T-cell (primary cell): ENCODE data around the gene RFC2. TPM values are rescaled to one million over a fixed set of nuclear protein-coding genes. Genes with fewer than 3 reads are reported as not detected.

ENCODE experiments used
- ATAC-seq, 4 experiments: fragments of 200-7000 bp in 3 of 4; fragments of 150-1000 bp in 1 of 4; cut with Tn5 transposase; replicated peaks in 1 of 4; 1 replicate in 3 of 4; 2 replicates in 1 of 4; pipeline ENCODE4 v1.10.0; 2021; ENCODE audit warnings: moderate library complexity in 3 of 4, mild to moderate bottlenecking in 2 of 4, moderate number of reproducible peaks in 1 of 4
- CTCF ChIA-PET, 2 donors: fragments of 300-600 bp; sonication (Branson Sonifier 250); formaldehyde crosslinking; loops; one replicate each; lab custom pipeline; 2022; ENCODE audit warnings: antibody characterized with exemption in 2 of 2; lab: Charles Lee
- POLR2A ChIA-PET, 2 donors: fragments of 300-600 bp; sonication (Branson Sonifier 250); formaldehyde crosslinking; loops; one replicate each; lab custom pipeline; 2022; ENCODE audit warnings: antibody characterized with exemption in 2 of 2; lab: Charles Lee
- DNase-seq, 35 experiments: peaks; one replicate each; pipeline versions ENCODE4 v3.0.0 to v3.0.0-alpha.2; 2013 to 2023
- H3K27ac ChIP-seq: one replicate; pipeline ENCODE4 v1.5.1; 2013; ENCODE audit warnings: low read length
- H3K27me3 ChIP-seq, 2 experiments: replicated peaks in 1 of 2; 1 replicate in 1 of 2; 2 replicates in 1 of 2; pipeline versions ENCODE4 v1.6.1 to v1.7.0; 2013; ENCODE audit warnings: low read length in 1 of 2, mixed read lengths in 1 of 2; ENCODE audit not compliant: control insufficient read depth in 2 of 2, insufficient read depth in 2 of 2; ENCODE audit errors: extremely low read depth in 1 of 2
- H3K36me3 ChIP-seq, 2 donors: 1 replicate in 1 of 2; 2 replicates in 1 of 2; pipeline versions ENCODE4 v1.6.1 to v1.7.0; 2013; ENCODE audit warnings: low read length in 1 of 2; ENCODE audit not compliant: control insufficient read depth in 2 of 2, insufficient read depth in 1 of 2; ENCODE audit errors: extremely low read depth in 1 of 2
- H3K4me1 ChIP-seq, 2 experiments: 1 replicate in 1 of 2; 2 replicates in 1 of 2; pipeline versions ENCODE4 v1.6.1 to v1.7.0; 2013; ENCODE audit warnings: low read length in 2 of 2, mixed read lengths in 1 of 2; ENCODE audit not compliant: insufficient read depth in 2 of 2, control insufficient read depth in 1 of 2; ENCODE audit errors: extremely low read depth in 1 of 2
- H3K4me3 ChIP-seq, 2 donors: 1 replicate in 1 of 2; 2 replicates in 1 of 2; pipeline versions ENCODE4 v1.5.1 to v1.7.0; 2013; ENCODE audit warnings: mild to moderate bottlenecking in 2 of 2, low read length in 1 of 2, moderate library complexity in 1 of 2; ENCODE audit not compliant: control insufficient read depth in 1 of 2; ENCODE audit errors: extremely low read depth in 1 of 2
- H3K9me3 ChIP-seq: 2 replicates; pipeline ENCODE4 v1.7.0; 2013
- H3K27ac Mint-ChIP-seq, 2 donors: one replicate each; pipeline ENCODE4 v1.8.0; 2020 to 2021; ENCODE audit warnings: mild to moderate bottlenecking in 2 of 2, mixed read lengths in 2 of 2
- H3K27me3 Mint-ChIP-seq, 2 donors: one replicate each; pipeline ENCODE4 v1.8.0; 2021 to 2022; ENCODE audit warnings: mixed read lengths in 2 of 2
- H3K36me3 Mint-ChIP-seq: one replicate; pipeline ENCODE4 v1.8.0; 2021; ENCODE audit warnings: mixed read lengths
- H3K4me1 Mint-ChIP-seq, 3 donors: one replicate each; pipeline ENCODE4 v1.8.0; 2020 to 2022; ENCODE audit warnings: mixed read lengths in 3 of 3, mild to moderate bottlenecking in 1 of 3
- H3K4me3 Mint-ChIP-seq, 3 donors: one replicate each; pipeline ENCODE4 v1.8.0; 2020 to 2022; ENCODE audit warnings: mild to moderate bottlenecking in 3 of 3, mixed read lengths in 3 of 3, moderate library complexity in 3 of 3
- H3K9me3 Mint-ChIP-seq, 3 donors: one replicate each; pipeline ENCODE4 v1.8.0; 2020 to 2022; ENCODE audit warnings: mixed read lengths in 3 of 3
- WGBS: methylation state at CpG from one replicate; pipeline ENCODE4 v1.1.5; 2013; ENCODE audit warnings: missing lambda C conversion rate; ENCODE audit not compliant: insufficient coverage; 5-methylcytosine and 5-hydroxymethylcytosine counted together
- total RNA-seq, 35 experiments: library from RNA in 6 of 35; stranded (reverse) in 6 of 35; fragments of 120-200 nt in 1 of 35; gene quantifications; one replicate each; pipeline versions ENCODE4 v1.2.1 to v1.2.4 and lab custom pipeline; 2013 to 2026

Gene RFC2
- total RNA-seq, 5 donors from 2014 or later (not counting 1 experiment from before 2014, with no cell fraction given), result 13.3 to 17.6 (median 14.8) TPM

DNA sequence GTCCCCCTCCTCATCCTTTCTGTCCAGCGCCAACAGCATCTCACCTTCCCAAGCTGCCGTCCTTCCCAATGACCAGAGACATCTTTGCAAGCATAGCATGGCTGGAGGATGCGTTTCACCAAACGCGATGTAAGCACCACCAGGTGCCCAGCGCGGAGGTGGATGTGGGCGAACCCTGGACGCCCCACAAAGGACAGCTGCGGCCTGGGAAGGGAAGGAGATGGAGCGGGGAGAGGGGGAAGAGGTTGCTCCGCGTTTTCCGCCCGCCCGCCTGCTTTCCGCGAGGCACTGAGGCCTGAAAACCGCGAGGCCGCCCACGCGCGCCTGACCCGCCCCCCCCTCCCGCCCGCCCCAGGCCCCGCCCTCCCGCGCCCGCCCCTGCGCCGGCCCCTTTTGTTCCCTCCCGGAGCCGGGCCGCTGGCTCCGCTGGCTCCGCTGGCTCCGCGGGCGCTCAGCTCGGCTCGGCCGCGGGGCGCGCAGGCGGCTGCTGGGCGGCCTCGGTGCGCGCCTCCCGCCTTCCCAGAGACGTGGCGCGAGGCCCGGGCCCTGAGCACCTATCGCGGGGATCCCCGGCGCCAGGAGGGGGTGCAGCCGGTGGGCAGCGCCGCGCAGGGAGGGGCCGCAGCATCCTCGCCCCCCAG lies 34.9 kb upstream of the RFC2 start, which contains the start of gene CLIP2:
TSS of gene CLIP2 (plus strand) at position 390 of the 641 bp plus-strand sequence. CDS start 28,140 bp downstream, outside the sequence.
- peak; percentile 88 to 91 (median 90) for ATAC-seq
- ChIA-PET CTCF (interaction anchor here (0.6 to 0.7 kb wide), 2 partner anchors 113 to 1748 kb away, joined by 3 to 5 read pairs; no protein-coding TSS in a partner anchor), POLR2A (interaction anchor here in 1 of 2 donors (0.5 kb wide), 1 partner anchor 102 kb away, joined by 6 read pairs; no protein-coding TSS in a partner anchor)
- Histone ChIP-seq H3K36me3 (no peaks in the 10 kb centered on the region), H3K4me1 (peaks cover 7 to 26% of the 10 kb centered on the region in 2 experiments), H3K27me3 (peaks cover 0 to 52% of the 10 kb centered on the region in 2 experiments), H3K27ac (no peak within 1 kb of the TSS), H3K9me3 (no peaks in the 10 kb centered on the region), H3K4me3 (peak within 1 kb of the TSS; percentile 57 to 74)
- WGBS, result 0% methylated on average over 47 of the region's 67 CpGs
- Mint-ChIP-seq H3K27me3 (peaks cover 3 to 4% of the 10 kb centered on the region in 2 donors), H3K4me3 (peak within 1 kb of the TSS; percentile 79 to 85 (median 83)), H3K36me3 (no peaks in the 10 kb centered on the region), H3K27ac (peak within 1 kb of the TSS; percentile 24 to 61), H3K9me3 (no peaks in the 10 kb centered on the region), H3K4me1 (peaks cover 17 to 26% (median 20%) of the 10 kb centered on the region in 3 donors)
- DNase-seq, result peak; percentile 52 to 84 (median 69)

DNA sequence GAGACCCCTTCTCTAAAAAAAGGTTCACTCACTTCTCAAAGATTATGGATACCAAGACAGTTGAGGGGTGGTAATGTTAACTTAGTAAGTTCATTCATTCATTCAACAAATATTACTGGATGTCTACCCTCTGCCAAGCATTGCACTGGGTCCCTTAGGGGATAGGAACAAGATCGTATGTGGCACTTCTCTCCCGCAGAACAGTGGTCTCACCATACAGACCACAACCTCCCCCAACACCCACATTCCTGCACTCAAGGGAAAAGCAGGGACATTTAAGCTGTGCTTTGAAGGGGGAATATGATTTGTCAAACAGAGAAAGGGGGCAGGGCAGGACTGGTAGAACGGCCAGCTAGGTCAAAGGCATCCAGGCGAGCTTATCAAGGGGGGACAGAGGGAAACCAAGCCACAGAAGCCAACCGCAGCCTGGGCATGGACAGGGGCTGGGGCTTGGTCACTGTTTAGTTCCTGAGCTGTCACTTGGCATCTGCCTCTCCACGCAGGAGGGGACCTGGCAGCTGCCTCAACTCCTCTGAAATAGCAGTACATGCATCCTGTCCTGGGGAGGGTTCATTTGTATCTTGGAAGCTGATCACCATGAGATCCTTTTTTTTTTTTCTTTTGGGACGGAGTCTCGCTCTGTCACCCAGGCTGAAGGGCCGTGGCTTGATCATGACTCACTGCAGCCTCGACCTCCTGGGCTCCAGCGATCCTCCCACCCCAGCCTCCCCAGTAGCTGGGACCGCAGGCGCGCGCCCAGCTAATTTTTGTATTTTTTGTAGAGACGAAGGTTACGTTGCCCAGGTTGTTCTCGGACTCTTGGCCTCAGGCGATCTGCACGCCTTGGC lies 34.1 kb upstream of the RFC2 start:
- DNase-seq, result peak in 1 of 35 experiments; percentile 10
- Histone ChIP-seq H3K9me3 (no peaks in the 10 kb centered on the region), H3K27me3 (peaks cover 0 to 56% of the 10 kb centered on the region in 2 experiments), H3K27ac (no peak overlapping the region), H3K36me3 (no peaks in the 10 kb centered on the region), H3K4me1 (peaks cover 7 to 26% of the 10 kb centered on the region in 2 experiments), H3K4me3 (peak overlapping the region; percentile 57 to 64)
- Mint-ChIP-seq H3K4me3 (peak overlapping the region; percentile 79 to 85 (median 83)), H3K9me3 (no peaks in the 10 kb centered on the region), H3K27me3 (peaks cover under 1 to 11% of the 10 kb centered on the region in 2 donors), H3K4me1 (peaks cover 17 to 23% (median 20%) of the 10 kb centered on the region in 3 donors), H3K27ac (peak overlapping the region in 1 of 2 donors; percentile 24), H3K36me3 (no peaks in the 10 kb centered on the region)
- ATAC-seq, result no peak
- ChIA-PET CTCF (interaction anchor here in 1 of 2 donors (0.7 kb wide), 1 partner anchor 1749 kb away, joined by 5 read pairs; no protein-coding TSS in a partner anchor), POLR2A (no interaction called here)
- 47% methylated on average over 13 of the region's 20 CpGs for WGBS

DNA sequence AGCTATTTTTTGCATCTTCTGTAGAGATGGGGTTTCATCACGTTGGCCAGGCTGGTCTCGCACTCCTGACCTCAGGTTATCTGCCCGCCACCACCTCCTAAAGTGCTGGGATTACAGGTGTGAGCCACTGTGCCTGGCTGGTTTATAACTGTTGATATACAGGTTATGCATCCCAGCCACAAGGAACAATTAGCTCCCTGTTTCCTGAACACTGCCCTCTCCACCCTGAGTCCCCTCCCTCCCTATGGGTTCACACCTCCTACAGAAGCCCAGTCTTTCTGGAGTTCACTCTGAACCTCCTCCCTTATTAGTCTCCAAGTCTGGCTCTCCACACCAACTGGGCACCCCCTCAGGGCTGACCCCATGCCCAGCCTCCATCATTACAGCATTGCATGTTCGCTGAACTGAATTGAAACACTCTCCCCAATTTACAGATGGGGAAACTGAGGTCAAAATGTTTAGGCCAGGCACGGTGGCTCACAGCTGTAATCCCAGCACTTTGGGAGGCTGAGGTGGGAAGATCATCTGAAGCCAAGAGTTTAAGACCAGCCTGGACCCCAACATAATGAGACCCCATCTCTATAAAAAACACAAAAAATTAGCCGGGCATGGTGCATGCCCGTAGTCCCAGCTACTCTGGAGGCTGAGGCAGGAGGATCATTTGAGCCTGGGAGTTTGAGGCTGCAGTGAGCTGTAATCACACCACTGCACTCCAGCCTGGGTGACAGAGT lies 33.3 kb upstream of the RFC2 start:
- POLR2A ChIA-PET, result no interaction called here
- H3K27me3 Mint-ChIP-seq, result peaks cover 0 to 14% of the 10 kb centered on the region in 2 donors
- Histone ChIP-seq H3K9me3 (no peaks in the 10 kb centered on the region), H3K4me3 (no peak overlapping the region), H3K4me1 (peaks cover 7 to 26% of the 10 kb centered on the region in 2 experiments), H3K27me3 (peaks cover 0 to 64% of the 10 kb centered on the region in 2 experiments), H3K27ac (no peak overlapping the region), H3K36me3 (no peaks in the 10 kb centered on the region)
- ATAC-seq, result no peak
- WGBS, result no CpG with 5 or more reads among the region's 7 CpGs
- peak overlapping the region in 1 of 3 donors; percentile 83 for H3K4me3 Mint-ChIP-seq
- CTCF ChIA-PET, result interaction anchor here in 1 of 2 donors (0.7 kb wide), 1 partner anchor 12 kb away, joined by 3 read pairs; no protein-coding TSS in a partner anchor
- no peaks in the 10 kb centered on the region for H3K36me3 Mint-ChIP-seq
- peaks cover 17 to 22% (median 20%) of the 10 kb centered on the region in 3 donors for H3K4me1 Mint-ChIP-seq
- no peak overlapping the region for H3K27ac Mint-ChIP-seq
- no peaks in the 10 kb centered on the region for H3K9me3 Mint-ChIP-seq
- no peak for DNase-seq

DNA sequence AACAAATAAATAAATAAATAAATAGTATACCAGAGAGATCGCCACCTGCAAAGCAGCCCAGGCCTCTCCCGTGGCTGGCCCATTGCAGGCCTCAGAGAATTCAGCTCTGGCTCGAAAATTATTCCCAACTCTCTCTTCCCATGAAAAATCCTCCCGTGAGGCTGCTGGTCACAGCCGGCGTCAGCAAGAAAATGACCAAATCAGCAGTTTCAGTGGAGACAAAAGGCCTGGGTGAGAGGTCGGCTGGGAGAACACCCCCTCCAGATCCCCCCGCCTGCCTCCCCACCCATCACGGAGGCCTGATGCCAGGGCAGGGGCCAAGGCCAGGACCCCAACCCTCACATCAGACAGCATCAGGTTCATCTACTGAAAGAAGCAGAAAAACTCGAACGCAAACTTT lies 31.9 kb upstream of the RFC2 start:
- H3K36me3 ChIP-seq, result no peaks in the 10 kb centered on the region
- no peak for DNase-seq
- Mint-ChIP-seq H3K4me3 (no peak overlapping the region), H3K36me3 (no peaks in the 10 kb centered on the region), H3K27me3 (peaks cover 0 to 14% of the 10 kb centered on the region in 2 donors), H3K27ac (no peak overlapping the region), H3K4me1 (peaks cover 17 to 19% (median 18%) of the 10 kb centered on the region in 3 donors), H3K9me3 (no peaks in the 10 kb centered on the region)
- H3K4me1 ChIP-seq, result peaks cover 7 to 26% of the 10 kb centered on the region in 2 experiments
- ChIA-PET POLR2A (no interaction called here), CTCF (no interaction called here)
- ATAC-seq, result no peak
- WGBS, result 90% methylated on average over 2 of the region's 11 CpGs
- no peak overlapping the region for H3K4me3 ChIP-seq
- H3K27me3 ChIP-seq, result peaks cover 0 to 71% of the 10 kb centered on the region in 2 experiments
- H3K27ac ChIP-seq, result no peak overlapping the region
- H3K9me3 ChIP-seq, result no peaks in the 10 kb centered on the region

DNA sequence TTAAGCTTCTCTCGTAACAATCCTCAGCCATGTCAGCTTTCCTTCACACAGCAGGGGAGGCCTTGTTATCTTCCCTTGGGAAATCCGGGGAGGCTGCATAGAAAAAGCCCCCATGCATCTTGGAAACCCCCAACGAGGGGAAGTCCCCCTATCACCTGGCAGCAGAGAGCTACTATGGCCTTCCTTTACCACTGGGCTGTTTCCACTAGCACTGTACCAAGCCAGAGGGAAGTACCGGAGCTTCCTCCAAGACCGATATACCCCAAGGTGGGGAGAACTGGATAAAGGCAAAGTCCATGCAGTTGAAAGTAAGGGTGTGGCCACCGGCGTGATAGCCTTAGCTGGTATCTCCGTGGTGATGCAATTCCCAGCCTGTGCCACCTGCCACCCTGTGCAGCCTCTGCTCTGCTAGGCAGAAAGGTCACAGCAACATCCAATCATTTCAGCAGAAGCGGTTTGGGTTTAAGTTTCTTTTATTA lies 30.6 kb upstream of the RFC2 start:
- no peak overlapping the region for H3K27ac ChIP-seq
- peaks cover 0 to 14% of the 10 kb centered on the region in 2 donors for H3K27me3 Mint-ChIP-seq
- no peak for ATAC-seq
- 54% methylated on average over 7 of the region's 9 CpGs for WGBS
- H3K27me3 ChIP-seq, result peaks cover 0 to 64% of the 10 kb centered on the region in 2 experiments
- H3K36me3 ChIP-seq, result no peaks in the 10 kb centered on the region
- ChIA-PET POLR2A (interaction anchor here in 1 of 2 donors (0.5 kb wide), 1 partner anchor 11 kb away, joined by 5 read pairs; no protein-coding TSS in a partner anchor), CTCF (no interaction called here)
- no peaks in the 10 kb centered on the region for H3K36me3 Mint-ChIP-seq
- H3K4me3 Mint-ChIP-seq, result no peak overlapping the region
- DNase-seq, result no peak
- peaks cover 5 to 15% of the 10 kb centered on the region in 2 experiments for H3K4me1 ChIP-seq
- H3K4me3 ChIP-seq, result no peak overlapping the region
- H3K9me3 ChIP-seq, result no peaks in the 10 kb centered on the region
- H3K4me1 Mint-ChIP-seq, result peaks cover 11 to 13% (median 12%) of the 10 kb centered on the region in 3 donors
- no peaks in the 10 kb centered on the region for H3K9me3 Mint-ChIP-seq
- no peak overlapping the region for H3K27ac Mint-ChIP-seq
